Measurements from ENCODE around the gene ADARB2. TPM values are rescaled to one million over a fixed set of nuclear protein-coding genes. Genes with fewer than 3 reads are reported as not detected.

Gene ADARB2
- total and polyA plus RNA-seq, 10 of the 15 experiments (the other 5 are each of a cell fraction or from before 2014, with no cell fraction given), result 0.02 to 4.1 (median 0.76) TPM

GRCh38 chr10:1426786-1427185, 310.5 kb downstream of the ADARB2 start:
- TF ChIP-seq RELA (IDR thresholded peaks at IDR 0.05; ENCODE audit: borderline replicate concordance, partially characterized antibody) (no peak), HSF1 (IDR thresholded peaks at IDR 0.05; ENCODE audit: low read depth, low read length) (no peak), MLLT1 (IDR thresholded peaks at IDR 0.05) (no peak), TCF3 (IDR thresholded peaks at IDR 0.05; ENCODE audit: borderline replicate concordance, insufficient read depth, low read depth, low read length) (no peak), PBX3 (IDR thresholded peaks at IDR 0.05; ENCODE audit: insufficient replicate concordance, low read depth, low read length) (no peak), IKZF1 (conservative IDR thresholded peaks at IDR 0.05) (no peak), CBFB (IDR thresholded peaks at IDR 0.05; ENCODE audit: low read depth) (no peak), ATF7 (IDR thresholded peaks at IDR 0.05; ENCODE audit: low read depth) (no peak)
- Histone ChIP-seq H3K9ac (ENCODE audit: control insufficient read depth, insufficient read depth, low read length) (no peak overlapping the region), H4K20me1 (ENCODE audit: control insufficient read depth, insufficient read depth) (no peaks in the 10 kb centered on the region; the same call in 1 of the 2 replicates), H3K4me1 (ENCODE audit: control insufficient read depth, insufficient read depth, low read length) (peaks cover 16% of the 10 kb centered on the region), H3K79me2 (ENCODE audit: control insufficient read depth, insufficient read depth, low read length) (no peaks in the 10 kb centered on the region), H3K27me3 (replicated peaks in 1 of 2; ENCODE audit: control insufficient read depth in 2 of 2, insufficient read depth in 2 of 2, low read length in 1 of 2) (no peaks in the 10 kb centered on the region), H3K27ac (ENCODE audit: control insufficient read depth, insufficient read depth) (no peak overlapping the region), H3K36me3 (ENCODE audit: control insufficient read depth in 2 of 2, insufficient read depth in 2 of 2, low read length in 1 of 2) (no peaks in the 10 kb centered on the region), H3K4me3 (no peak overlapping the region), H2AFZ (ENCODE audit: control insufficient read depth, low read depth, low read length) (no peak overlapping the region), H3K4me2 (ENCODE audit: control insufficient read depth, insufficient read depth) (no peak overlapping the region), H3K9me3 (replicated peaks; ENCODE audit: control insufficient read depth, insufficient read depth, low read length) (no peaks in the 10 kb centered on the region; the same call in 2 of the 3 replicates)
- POLR2A ChIA-PET, result no interaction called here
- ATAC-seq, result no peak
- CTCF ChIA-PET, result interaction anchor here (0.9 to 2.0 kb wide), 2 partner anchors 26 to 289 kb away, joined by 5 to 7 read pairs; no protein-coding TSS in a partner anchor
- intact Hi-C loops (cut with micrococcal nuclease; ENCODE audit: unreplicated experiment) (loop anchor here (10.0 kb wide), 2 partner anchors 138 to 238 kb away; no protein-coding TSS in a partner anchor), in situ Hi-C loops (cut with MboI) (no loop called here)
- FAIRE-seq, result no peak
- SMC1A ChIA-PET (ENCODE audit: uncharacterized antibody, unreplicated experiment), result interaction anchor here (0.7 to 3.9 kb wide), 12 partner anchors 9 to 283 kb away, joined by 3 to 35 read pairs (median 3); no protein-coding TSS in a partner anchor
- RAD21 ChIA-PET (ENCODE audit: unreplicated experiment), result interaction anchor here (0.7 to 2.4 kb wide), 4 partner anchors 10 to 174 kb away, joined by 3 to 16 read pairs (median 4); no protein-coding TSS in a partner anchor
- no peak for DNase-seq (ENCODE audit: low read depth, low spot score)
- WGBS (ENCODE audit: insufficient coverage, insufficient replicate concordance, low lambda C conversion rate, missing lambda C conversion rate), result 75% methylated on average over 6 of the region's 6 CpGs
- BruUV-seq (replicated peaks), result no TSS peak

All from GM12878 (cell line).